ENCODE results near the gene NYAP1. TPM values are rescaled to one million over a fixed set of nuclear protein-coding genes. Genes with fewer than 3 reads are reported as not detected.
A peak's percentile ranks its signal among the peaks of the same experiment; 100 is the strongest.

NYAP1 gene
- total RNA-seq, 1 experiment from 2014 or later = 0.38 TPM

DNA sequence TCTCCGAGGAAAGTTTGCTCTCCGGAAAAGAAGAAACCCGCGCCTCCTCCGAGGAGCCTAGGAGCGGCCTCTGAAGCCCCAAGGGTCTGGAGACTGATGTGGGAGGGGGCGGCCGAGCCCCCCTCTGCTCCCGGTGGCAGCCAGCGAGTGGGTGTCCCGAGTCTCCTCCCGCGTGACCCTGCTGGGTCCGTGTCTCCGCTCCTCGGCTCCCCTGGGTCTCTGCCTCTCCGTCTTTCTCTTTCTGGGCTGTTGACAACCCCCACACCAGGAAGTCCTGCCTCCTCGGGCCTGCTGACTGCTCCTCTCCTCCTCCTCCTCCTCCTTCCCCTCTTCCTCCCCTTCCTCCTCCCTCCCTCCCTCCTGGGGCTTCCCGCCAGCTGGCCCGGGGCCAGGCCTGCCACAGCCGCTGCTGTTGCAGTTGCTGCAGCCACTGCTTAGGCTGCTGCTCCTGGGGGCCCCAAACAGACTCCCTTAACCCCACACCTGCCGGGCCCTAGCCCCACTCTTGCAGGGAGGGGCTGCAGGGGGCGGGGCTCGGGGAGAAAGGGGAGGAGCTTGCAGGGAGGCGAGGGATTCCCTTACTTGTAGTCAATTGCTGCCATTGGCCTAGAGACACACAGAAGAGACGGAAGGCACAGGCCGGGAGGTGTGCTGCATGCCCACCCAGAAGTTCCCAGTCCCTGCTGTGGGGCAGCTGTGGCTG lies 4.6 kb upstream of the NYAP1 start, which contains the start of gene TSC22D4:
TSC22D4 (minus strand) TSS at position 257 of the 703 bp plus-strand sequence. CDS start 1,176 bp downstream, outside the sequence.
- peak; percentile 83 for DNase-seq
- CTCF ChIA-PET = no interaction called here
- H3K9me3 Mint-ChIP-seq (ENCODE audit: low read depth, unreplicated experiment) = no peaks in the 10 kb centered on the region
- H3K27me3 Mint-ChIP-seq (ENCODE audit: unreplicated experiment) = no peaks in the 10 kb centered on the region
- peak within 1 kb of the TSS; percentile 89 for H3K4me3 Mint-ChIP-seq (ENCODE audit: low read depth, unreplicated experiment)
- H3K27ac Mint-ChIP-seq (ENCODE audit: unreplicated experiment) = peak within 1 kb of the TSS; percentile 77
- BruUV-seq (replicated peaks) = no TSS peak
- TF ChIP-seq, protein P1, sequence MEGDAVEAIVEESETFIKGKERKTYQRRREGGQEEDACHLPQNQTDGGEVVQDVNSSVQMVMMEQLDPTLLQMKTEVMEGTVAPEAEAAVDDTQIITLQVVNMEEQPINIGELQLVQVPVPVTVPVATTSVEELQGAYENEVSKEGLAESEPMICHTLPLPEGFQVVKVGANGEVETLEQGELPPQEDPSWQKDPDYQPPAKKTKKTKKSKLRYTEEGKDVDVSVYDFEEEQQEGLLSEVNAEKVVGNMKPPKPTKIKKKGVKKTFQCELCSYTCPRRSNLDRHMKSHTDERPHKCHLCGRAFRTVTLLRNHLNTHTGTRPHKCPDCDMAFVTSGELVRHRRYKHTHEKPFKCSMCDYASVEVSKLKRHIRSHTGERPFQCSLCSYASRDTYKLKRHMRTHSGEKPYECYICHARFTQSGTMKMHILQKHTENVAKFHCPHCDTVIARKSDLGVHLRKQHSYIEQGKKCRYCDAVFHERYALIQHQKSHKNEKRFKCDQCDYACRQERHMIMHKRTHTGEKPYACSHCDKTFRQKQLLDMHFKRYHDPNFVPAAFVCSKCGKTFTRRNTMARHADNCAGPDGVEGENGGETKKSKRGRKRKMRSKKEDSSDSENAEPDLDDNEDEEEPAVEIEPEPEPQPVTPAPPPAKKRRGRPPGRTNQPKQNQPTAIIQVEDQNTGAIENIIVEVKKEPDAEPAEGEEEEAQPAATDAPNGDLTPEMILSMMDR (IDR thresholded peaks at IDR 0.05; ENCODE audit: unreplicated experiment) = no peak
- intact Hi-C loops (cut with micrococcal nuclease; ENCODE audit: unreplicated experiment) = loop anchor here (5.0 kb wide), 1 partner anchor 68 kb away; no protein-coding TSS in a partner anchor
- H3K36me3 Mint-ChIP-seq (ENCODE audit: insufficient read depth, unreplicated experiment) = peaks cover 20% of the 10 kb centered on the region
- H3K4me1 Mint-ChIP-seq (ENCODE audit: low read depth, unreplicated experiment) = peaks cover 16% of the 10 kb centered on the region

DNA sequence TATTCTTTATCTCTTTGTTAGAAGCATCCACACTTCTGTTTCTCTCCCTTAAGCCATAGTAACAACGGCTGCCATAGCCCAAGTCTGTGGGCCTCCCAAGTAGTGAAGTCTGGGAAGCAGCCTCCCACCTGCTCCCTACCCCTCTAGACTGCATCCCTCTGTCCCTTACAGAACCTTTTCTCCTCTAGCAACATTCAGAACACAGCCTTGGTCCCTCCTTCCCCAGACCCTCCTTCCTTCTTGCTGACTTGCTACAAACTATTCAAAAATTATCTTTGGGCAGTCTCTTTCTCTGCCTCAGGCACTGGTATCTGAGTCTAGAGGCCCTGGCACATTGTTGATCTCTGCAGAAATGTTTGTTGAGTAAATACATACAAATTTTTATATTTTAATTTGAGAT lies 2.3 kb upstream of the NYAP1 start:
- BruUV-seq (replicated peaks) = no TSS peak
- H3K27me3 Mint-ChIP-seq (ENCODE audit: unreplicated experiment) = no peaks in the 10 kb centered on the region
- no peaks in the 10 kb centered on the region for H3K9me3 Mint-ChIP-seq (ENCODE audit: low read depth, unreplicated experiment)
- CTCF ChIA-PET = interaction anchor here (0.6 kb wide), 1 partner anchor 376 kb away, joined by 3 read pairs; no protein-coding TSS in a partner anchor
- no peak overlapping the region for H3K27ac Mint-ChIP-seq (ENCODE audit: unreplicated experiment)
- intact Hi-C loops (cut with micrococcal nuclease; ENCODE audit: unreplicated experiment) = no loop called here
- H3K4me3 Mint-ChIP-seq (ENCODE audit: low read depth, unreplicated experiment) = no peak overlapping the region
- peaks cover 15% of the 10 kb centered on the region for H3K36me3 Mint-ChIP-seq (ENCODE audit: insufficient read depth, unreplicated experiment)
- no peak for DNase-seq
- TF ChIP-seq, protein P1 (IDR thresholded peaks at IDR 0.05; ENCODE audit: unreplicated experiment) = no peak
- H3K4me1 Mint-ChIP-seq (ENCODE audit: low read depth, unreplicated experiment) = peaks cover 8% of the 10 kb centered on the region

DNA sequence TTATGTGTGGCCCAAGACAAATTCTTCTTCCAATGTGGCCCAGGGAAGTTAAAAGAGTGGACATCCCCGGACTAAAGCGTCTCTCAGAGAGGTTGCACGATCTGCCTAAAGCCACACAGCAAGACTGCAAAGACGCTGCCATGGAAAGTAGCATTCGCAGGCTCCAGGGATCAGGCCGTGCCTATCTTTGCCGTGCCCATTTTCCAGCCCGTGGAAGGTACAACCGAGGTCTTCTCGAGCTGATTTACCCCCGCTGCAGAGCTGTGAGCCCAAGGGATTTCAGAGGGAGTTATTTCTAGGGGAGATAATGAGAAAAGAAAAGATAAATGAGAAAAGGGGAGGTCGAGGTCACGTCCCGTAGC lies 1.0 kb upstream of the NYAP1 start:
- Mint-ChIP-seq H3K4me1 (ENCODE audit: low read depth, unreplicated experiment) (no peaks in the 10 kb centered on the region), H3K27ac (ENCODE audit: unreplicated experiment) (no peak overlapping the region), H3K27me3 (ENCODE audit: unreplicated experiment) (no peaks in the 10 kb centered on the region), H3K9me3 (ENCODE audit: low read depth, unreplicated experiment) (no peaks in the 10 kb centered on the region), H3K4me3 (ENCODE audit: low read depth, unreplicated experiment) (peak overlapping the region; percentile 69), H3K36me3 (ENCODE audit: insufficient read depth, unreplicated experiment) (peaks cover 15% of the 10 kb centered on the region)
- DNase-seq = no peak
- TF ChIP-seq, protein P1 (IDR thresholded peaks at IDR 0.05; ENCODE audit: unreplicated experiment) = no peak
- CTCF ChIA-PET = interaction anchor here (0.5 to 1.0 kb wide), 3 partner anchors 13 to 43 kb away, joined by 3 to 6 read pairs (median 3); no protein-coding TSS in a partner anchor
- intact Hi-C loops (cut with micrococcal nuclease; ENCODE audit: unreplicated experiment) = no loop called here
- BruUV-seq (replicated peaks) = no TSS peak

DNA sequence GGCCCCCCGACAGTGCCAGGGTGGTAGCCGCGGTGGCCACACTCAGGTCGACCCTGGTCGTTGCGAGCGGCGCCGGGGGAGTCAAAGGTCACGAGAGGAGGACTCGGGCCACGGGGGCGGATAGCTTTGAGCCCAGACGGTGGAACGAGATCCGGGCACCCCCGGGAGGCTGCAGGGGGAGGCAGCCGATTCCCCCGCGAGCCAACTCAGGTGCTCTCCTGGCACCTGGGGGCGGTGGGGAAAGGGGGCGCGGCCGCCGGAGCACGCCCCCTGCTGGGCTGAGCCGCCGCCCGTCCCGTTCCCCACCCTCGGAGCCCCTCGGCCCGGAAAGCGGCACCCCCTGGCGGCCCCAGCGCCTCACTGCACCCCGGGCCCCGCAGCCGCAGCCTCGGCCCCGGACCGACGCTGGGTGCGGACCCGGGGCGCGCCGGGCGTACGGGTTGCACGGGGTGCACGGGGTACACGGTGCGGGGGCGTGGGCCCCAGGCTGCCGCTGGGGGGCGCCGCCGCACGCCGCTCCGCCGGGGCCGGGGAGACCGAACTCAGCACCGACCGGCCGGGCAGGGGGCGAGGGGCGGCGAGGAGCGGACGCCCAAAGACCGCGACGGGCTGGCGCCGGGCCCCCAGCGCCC lies 521 bp upstream of the NYAP1 start:
- peak; percentile 80 for DNase-seq
- Mint-ChIP-seq H3K9me3 (ENCODE audit: low read depth, unreplicated experiment) (no peaks in the 10 kb centered on the region), H3K4me3 (ENCODE audit: low read depth, unreplicated experiment) (peak overlapping the region; percentile 69), H3K4me1 (ENCODE audit: low read depth, unreplicated experiment) (no peaks in the 10 kb centered on the region), H3K27me3 (ENCODE audit: unreplicated experiment) (no peaks in the 10 kb centered on the region), H3K36me3 (ENCODE audit: insufficient read depth, unreplicated experiment) (peaks cover 11% of the 10 kb centered on the region), H3K27ac (ENCODE audit: unreplicated experiment) (no peak overlapping the region)
- BruUV-seq (replicated peaks) = no TSS peak
- CTCF ChIA-PET = interaction anchor here (0.7 to 1.0 kb wide), 2 partner anchors 13 to 18 kb away, joined by 3 to 6 read pairs; no protein-coding TSS in a partner anchor
- intact Hi-C loops (cut with micrococcal nuclease; ENCODE audit: unreplicated experiment) = no loop called here
- TF ChIP-seq, protein P1 (IDR thresholded peaks at IDR 0.05; ENCODE audit: unreplicated experiment) = peak; percentile 86
